IMR-90 (cell line): Measurements from ENCODE around the gene PITPNM3. TPM values are rescaled to one million over a fixed set of nuclear protein-coding genes. Genes with fewer than 3 reads are reported as not detected.
A peak's percentile ranks its signal among the peaks of the same experiment; 100 is the strongest.

Experiments used
- ATAC-seq: fragments of 200-7000 bp; cut with Tn5 transposase; 2 replicates; pipeline ENCODE4 v1.9.1; 2020; ENCODE audit warnings: low read depth, mild to moderate bottlenecking, moderate library complexity
- BruUV-seq: library from RNA; stranded (reverse); fragments of 400-500 nt; replicated peaks from 2 replicates; lab custom pipeline; 2021; lab: Mats Ljungman, UMichigan
- CTCF ChIA-PET: fragments of 300-600 bp; formaldehyde crosslinking; extraction: SDS; loops from one replicate; lab custom pipeline; 2021; ENCODE audit warnings: antibody characterized with exemption; lab: Yijun Ruan, JAX
- POLR2A ChIA-PET: fragments of 300-600 bp; sonication (Branson Sonifier 250); formaldehyde crosslinking; loops from one replicate; lab custom pipeline; 2022; ENCODE audit warnings: antibody characterized with exemption; ENCODE audit not compliant: unreplicated experiment; lab: Charles Lee
- DNase-seq: peaks from one replicate; pipeline ENCODE4 v3.0.0; 2013
- H2AFZ ChIP-seq: replicated peaks from 2 replicates; pipeline ENCODE3; 2013; ENCODE audit warnings: low read length, mild to moderate bottlenecking; ENCODE audit not compliant: poor library complexity
- H2AK5ac ChIP-seq: 2 replicates; pipeline ENCODE4 v1.6.1; 2013; ENCODE audit warnings: low read depth, low read length, inconsistent platforms
- H2AK9ac ChIP-seq: replicated peaks from 2 replicates; pipeline ENCODE3; 2013; ENCODE audit warnings: mild to moderate bottlenecking, low read depth, low read length, moderate library complexity; ENCODE audit not compliant: poor library complexity
- H2BK120ac ChIP-seq: 2 replicates; pipeline ENCODE4 v1.6.1; 2013; ENCODE audit warnings: low read depth, low read length, inconsistent platforms
- H2BK15ac ChIP-seq: 3 replicates; pipeline ENCODE4 v1.6.1; 2013; ENCODE audit warnings: low read depth, low read length, inconsistent platforms
- H2BK20ac ChIP-seq: 2 replicates; pipeline ENCODE4 v1.6.1; 2013; ENCODE audit warnings: low read depth, mild to moderate bottlenecking, inconsistent platforms, low read length, moderate library complexity
- H2BK5ac ChIP-seq: 2 replicates; pipeline ENCODE4 v1.6.1; 2013; ENCODE audit warnings: mild to moderate bottlenecking, low read depth, low read length, inconsistent platforms; ENCODE audit not compliant: poor library complexity, severe bottlenecking
- H3K14ac ChIP-seq: replicated peaks from 2 replicates; pipeline ENCODE4 v1.6.1; 2013; ENCODE audit warnings: low read depth, low read length, inconsistent platforms
- H3K18ac ChIP-seq: 2 replicates; pipeline ENCODE4 v1.6.1; 2013; ENCODE audit warnings: low read depth, low read length, control low read depth
- H3K23ac ChIP-seq: 2 replicates; pipeline ENCODE4 v1.6.1; 2013; ENCODE audit warnings: low read depth, low read length, inconsistent platforms
- H3K27ac ChIP-seq: 2 replicates; pipeline ENCODE4 v1.5.1; 2013; ENCODE audit warnings: mild to moderate bottlenecking, control low read depth, low read length; ENCODE audit not compliant: insufficient read depth
- H3K27me3 ChIP-seq: 2 replicates; pipeline ENCODE4 v1.6.1; 2013; ENCODE audit warnings: low read length; ENCODE audit not compliant: control insufficient read depth, insufficient read depth
- H3K36me3 ChIP-seq: 2 replicates; pipeline ENCODE4 v1.6.1; 2013; ENCODE audit warnings: low read length, mixed read lengths; ENCODE audit not compliant: control insufficient read depth, insufficient read depth
- H3K4ac ChIP-seq: 2 replicates; pipeline ENCODE4 v1.6.1; 2013; ENCODE audit warnings: low read depth, low read length, inconsistent platforms
- H3K4me1 ChIP-seq: 2 replicates; pipeline ENCODE4 v1.6.1; 2013; ENCODE audit warnings: low read length, mixed read lengths; ENCODE audit not compliant: control insufficient read depth, insufficient read depth
- H3K4me2 ChIP-seq: 2 replicates; pipeline ENCODE4 v1.6.1; 2013; ENCODE audit warnings: low read depth, mild to moderate bottlenecking, control low read depth, low read length, moderate library complexity
- H3K4me3 ChIP-seq: 2 replicates; pipeline ENCODE4 v1.5.1; 2013; ENCODE audit warnings: low read depth, mild to moderate bottlenecking, control low read depth, low read length, moderate library complexity; ENCODE audit not compliant: insufficient read depth
- H3K56ac ChIP-seq: 2 replicates; pipeline ENCODE4 v1.6.1; 2013; ENCODE audit warnings: low read length, inconsistent platforms; ENCODE audit not compliant: insufficient read depth; ENCODE audit errors: extremely low read depth
- H3K79me1 ChIP-seq, 2 experiments: 2 replicates each; pipeline ENCODE4 v1.6.1; 2013; ENCODE audit warnings: low read length in 2 of 2, inconsistent platforms in 1 of 2, low read depth in 1 of 2
- H3K9ac ChIP-seq: 2 replicates; pipeline ENCODE4 v1.6.1; 2013; ENCODE audit warnings: low read depth, low read length, control low read depth
- H3K9me1 ChIP-seq: 2 replicates; pipeline ENCODE4 v1.6.1; 2013; ENCODE audit warnings: low read length, inconsistent platforms; ENCODE audit not compliant: insufficient read depth
- H3K9me3 ChIP-seq: 2 replicates; pipeline ENCODE4 v1.6.1; 2013; ENCODE audit warnings: low read length; ENCODE audit not compliant: control insufficient read depth, insufficient read depth
- H4K20me1 ChIP-seq: 2 replicates; pipeline ENCODE4 v1.6.1; 2013; ENCODE audit warnings: low read length, inconsistent platforms; ENCODE audit not compliant: insufficient read depth
- H4K5ac ChIP-seq: 2 replicates; pipeline ENCODE4 v1.6.1; 2013; ENCODE audit warnings: mild to moderate bottlenecking, low read depth, low read length, control low read depth
- H4K8ac ChIP-seq, 2 experiments: 2 replicates each; pipeline ENCODE4 v1.6.1; 2013; ENCODE audit warnings: low read depth in 2 of 2, low read length in 2 of 2, control low read depth in 1 of 2, inconsistent platforms in 1 of 2
- H4K91ac ChIP-seq: 2 replicates; pipeline ENCODE4 v1.6.1; 2013; ENCODE audit warnings: low read depth, low read length, inconsistent platforms; ENCODE audit not compliant: insufficient read depth
- BHLHE40 ChIP-seq: fragments of 150-350 bp; IDR thresholded peaks from 2 replicates; pipeline ENCODE4 v1.6.1; 2016; ENCODE audit warnings: mild to moderate bottlenecking, low read depth, low read length
- USF2 ChIP-seq: fragments of 150-350 bp; IDR thresholded peaks from 2 replicates; pipeline ENCODE4 v1.6.1; 2017; ENCODE audit warnings: mild to moderate bottlenecking, antibody characterized with exemption, low read length, low read depth
- whole genome bisulfite sequencing, 2 experiments: methylation state at CpG; one replicate each; pipeline versions ENCODE4 v1.1.5 to v1.1.7; 2013; ENCODE audit warnings: missing lambda C conversion rate in 2 of 2; ENCODE audit not compliant: insufficient read length in 1 of 2; ENCODE audit errors: extremely low coverage in 2 of 2; 5-methylcytosine and 5-hydroxymethylcytosine counted together
- dilution Hi-C: fragments of 300-500 bp; cut with HindIII; formaldehyde crosslinking; loops from one replicate; pipeline ENCODE4 v1.14.3; 2018; ENCODE audit warnings: low sequenced_read_pairs; ENCODE audit not compliant: unreplicated experiment
- in situ Hi-C: fragments of 300-500 bp; cut with MboI; formaldehyde crosslinking; loops from 3 replicates; pipeline ENCODE4 v1.14.3; 2019; ENCODE audit warnings: low sequenced_read_pairs, inconsistent platforms, mixed read lengths
- intact Hi-C: fragments of 100-400 bp; cut with micrococcal nuclease; formaldehyde crosslinking; loops from 2 replicates; pipeline ENCODE4 v1.10.0; 2022
- polyA plus RNA-seq, 3 experiments: library from polyadenylated mRNA; depleted of rRNA; stranded (reverse); fragments of >200 nt; gene quantifications; 2 replicates each; pipeline ENCODE4 v1.2.3, GENCODE V29; 2012; ENCODE audit warnings: low replicate concordance in 1 of 3
- total RNA-seq: library from RNA; depleted of rRNA; stranded (reverse); fragments of >200 nt; gene quantifications from 2 replicates; pipeline ENCODE4 v1.2.3, GENCODE V29; 2012

Gene PITPNM3
- total and polyA plus RNA-seq, 2 of the 4 experiments (the other 2 are of a cell fraction), result 0.54 to 1.7 TPM

- ATAC-seq (no peak), DNase-seq (no peak)
- Histone ChIP-seq H2AK5ac (no peak overlapping the region), H2BK15ac (no peak overlapping the region), H3K4me1 (peaks cover 5% of the 10 kb centered on the region), H2BK20ac (no peak overlapping the region), H3K9me1 (peaks cover 6% of the 10 kb centered on the region; the same call in 1 of the 2 replicates), H2BK5ac (no peak overlapping the region), H2AFZ (peak overlapping the region; percentile 8), H3K27ac (no peak overlapping the region), H4K5ac (no peak overlapping the region), H2BK120ac (no peak overlapping the region), H3K9me3 (no peaks in the 10 kb centered on the region), H3K79me1 (no peaks in the 10 kb centered on the region), H3K18ac (no peak overlapping the region), H4K20me1 (no peaks in the 10 kb centered on the region), H3K27me3 (peaks cover 10% of the 10 kb centered on the region; the same call in 1 of the 2 replicates), H3K4me2 (no peak overlapping the region), H2AK9ac (no peak overlapping the region), H3K14ac (no peak overlapping the region), H3K4ac (no peak overlapping the region; the same call in 1 of the 2 replicates), H3K4me3 (no peak overlapping the region), H3K23ac (no peak overlapping the region), H4K8ac (no peak overlapping the region), H3K56ac (no peak overlapping the region), H3K36me3 (no peaks in the 10 kb centered on the region), H3K9ac (no peak overlapping the region), H4K91ac (no peak overlapping the region)
- intact Hi-C loops, result no loop called here
- in situ Hi-C loops, result no loop called here
- no TSS peak for BruUV-seq
- POLR2A ChIA-PET, result no interaction called here
- TF ChIP-seq USF2 (peak; percentile 91), BHLHE40 (no peak)
- WGBS, 2 experiments, result 56% methylated on average over 2 of the region's 4 CpGs; no CpG with 5 or more reads in 1 of the 2 experiments
- CTCF ChIA-PET, result no interaction called here
- dilution Hi-C loops, result no loop called here
These were observed 63.3 kb downstream of the PITPNM3 start for GRCh38 chr17:6492892-6493674.
